Endothelial cell of umbilical vein (primary cell): ENCODE measurements around the gene PLEKHA3. TPM values are rescaled to one million over a fixed set of nuclear protein-coding genes. Genes with fewer than 3 reads are reported as not detected.

Experiments used
- BruUV-seq: library from RNA; stranded (reverse); fragments of 400-500 nt; replicated peaks from 2 replicates; lab custom pipeline; 2021; lab: Mats Ljungman, UMichigan
- CTCF ChIA-PET: fragments of 300-600, 350-600 bp; sonication (Branson Sonifier 250); formaldehyde crosslinking; loops from one replicate; lab custom pipeline; 2021; ENCODE audit warnings: antibody characterized with exemption, inconsistent platforms; lab: Charles Lee
- POLR2A ChIA-PET: fragments of 300-600, 350-600 bp; sonication (Branson Sonifier 250); formaldehyde crosslinking; loops from one replicate; lab custom pipeline; 2021; ENCODE audit warnings: antibody characterized with exemption, inconsistent platforms; lab: Charles Lee
- DNase-seq: peaks from one replicate; pipeline ENCODE4 v3.0.0-alpha.2; 2011; ENCODE audit warnings: low read depth, low spot score
- FAIRE-seq: peaks from 2 replicates; lab custom pipeline; 2011; peaks lifted over from hg19 to GRCh38; lab: Jason Lieb, UNC
- H2AFZ ChIP-seq: 2 replicates; pipeline ENCODE4 v1.6.0; 2012; ENCODE audit warnings: low read depth, low read length, control low read depth, inconsistent platforms
- H3K27ac ChIP-seq: 2 replicates; pipeline ENCODE4 v1.5.1; 2011; ENCODE audit warnings: low read depth, mild to moderate bottlenecking, control low read depth, low read length, moderate library complexity; ENCODE audit not compliant: insufficient read depth
- H3K27me3 ChIP-seq, 2 experiments: 2 replicates each; pipeline versions ENCODE4 v1.6.0 to v1.6.1; 2011; ENCODE audit warnings: low read length in 2 of 2, mixed read lengths in 1 of 2; ENCODE audit not compliant: control insufficient read depth in 2 of 2, insufficient read depth in 2 of 2
- H3K36me3 ChIP-seq, 2 experiments: 2 replicates in 1 of 2; 3 replicates in 1 of 2; pipeline ENCODE4 v1.5.1; 2011; ENCODE audit warnings: low read length in 2 of 2, mild to moderate bottlenecking in 1 of 2, moderate library complexity in 1 of 2; ENCODE audit not compliant: control insufficient read depth in 2 of 2, insufficient read depth in 2 of 2; ENCODE audit errors: extremely low read depth in 1 of 2
- H3K4me1 ChIP-seq: 3 replicates; pipeline ENCODE4 v1.5.1; 2011; ENCODE audit warnings: mild to moderate bottlenecking, low read length; ENCODE audit not compliant: control insufficient read depth, insufficient read depth; ENCODE audit errors: extremely low read depth
- H3K4me2 ChIP-seq: 2 replicates; pipeline ENCODE4 v1.6.1; 2011; ENCODE audit warnings: low read length, control low read depth, mixed read lengths; ENCODE audit not compliant: insufficient read depth
- H3K4me3 ChIP-seq, 3 experiments: fragments of 200-600 bp in 1 of 3; sonication (generic), shearing (Covaris generic) in 1 of 3; replicated peaks in 1 of 3; 2 replicates each; pipeline ENCODE4 v1.5.1; 2011 to 2016; ENCODE audit warnings: control low read depth in 3 of 3, low read length in 3 of 3, mild to moderate bottlenecking in 2 of 3, inconsistent platforms in 1 of 3, low read depth in 1 of 3, moderate library complexity in 1 of 3; ENCODE audit not compliant: insufficient read depth in 1 of 3
- H3K79me2 ChIP-seq: 2 replicates; pipeline ENCODE4 v1.6.0; 2012; ENCODE audit warnings: low read length, inconsistent platforms; ENCODE audit not compliant: control insufficient read depth, insufficient read depth
- H3K9ac ChIP-seq: replicated peaks from 2 replicates; pipeline ENCODE3; 2011; ENCODE audit warnings: low read length, control low read depth; ENCODE audit not compliant: insufficient read depth; ENCODE audit errors: extremely low read depth
- H3K9me1 ChIP-seq: replicated peaks from 3 replicates; pipeline ENCODE4 v1.6.0; 2011; ENCODE audit warnings: mild to moderate bottlenecking, low read length; ENCODE audit not compliant: control insufficient read depth, insufficient read depth; ENCODE audit errors: extremely low read depth
- H3K9me3 ChIP-seq: replicated peaks from 2 replicates; pipeline ENCODE4 v1.5.1; 2012; ENCODE audit warnings: low read length, inconsistent platforms; ENCODE audit not compliant: control insufficient read depth, insufficient read depth
- H4K20me1 ChIP-seq: replicated peaks from 2 replicates; pipeline ENCODE3; 2011; ENCODE audit warnings: mild to moderate bottlenecking, low read length; ENCODE audit not compliant: control insufficient read depth, insufficient read depth; ENCODE audit errors: extremely low read depth
- EZH2 ChIP-seq: IDR thresholded peaks from 2 replicates; pipeline ENCODE4 v1.6.1; 2012; ENCODE audit warnings: borderline replicate concordance, low read depth, mild to moderate bottlenecking, moderate library complexity, low read length, inconsistent platforms; ENCODE audit not compliant: severe bottlenecking
- FOS ChIP-seq: IDR thresholded peaks from 2 replicates; pipeline ENCODE4 v1.6.1; 2011; ENCODE audit warnings: mild to moderate bottlenecking, low read length, moderate library complexity, borderline replicate concordance; ENCODE audit not compliant: insufficient read depth
- GATA2 ChIP-seq: IDR thresholded peaks from 2 replicates; pipeline ENCODE4 v1.7.0; 2011; ENCODE audit warnings: low read depth, mild to moderate bottlenecking, moderate library complexity, mixed read lengths, low read length; ENCODE audit not compliant: insufficient read length, insufficient read depth
- JUN ChIP-seq: IDR thresholded peaks from 2 replicates; pipeline ENCODE4 v1.6.1; 2011; ENCODE audit warnings: borderline replicate concordance, low read depth; ENCODE audit not compliant: insufficient read length, insufficient read depth
- MYC ChIP-seq: IDR thresholded peaks from one replicate; pipeline ENCODE4 v1.6.1; 2011; ENCODE audit warnings: mild to moderate bottlenecking, low read depth, low read length
- POLR2A ChIP-seq: IDR thresholded peaks from 2 replicates; pipeline ENCODE4 v1.6.1; 2012; ENCODE audit warnings: low read depth, mild to moderate bottlenecking, control low read depth, low read length
- POLR2AphosphoS5 ChIP-seq: IDR thresholded peaks from 2 replicates; pipeline ENCODE4 v1.6.1; 2012; ENCODE audit warnings: low read depth, mild to moderate bottlenecking, control low read depth, low read length, moderate library complexity; ENCODE audit not compliant: insufficient read depth
- dilution Hi-C: fragments of 300-500 bp; cut with MboI; formaldehyde crosslinking; loops from one replicate; pipeline ENCODE4 v1.15.0; 2019; ENCODE audit warnings: low sequenced_read_pairs; ENCODE audit not compliant: extremely low pct_ligation_motif_present
- intact Hi-C: fragments of 100-400 bp; cut with micrococcal nuclease; formaldehyde crosslinking; loops from one replicate; pipeline ENCODE4 v1.10.0; 2022
- polyA plus RNA-seq, 4 experiments: library from polyadenylated mRNA; depleted of rRNA in 3 of 4; stranded (reverse) in 3 of 4; unstranded in 1 of 4; fragments of >200 nt; gene quantifications; 2 replicates each; pipeline versions ENCODE4 v1.2.1 to v1.2.3, GENCODE V29; 2011 to 2012; ENCODE audit warnings: missing spikeins in 1 of 4
- total RNA-seq: library from RNA; stranded (reverse); gene quantifications from 2 replicates; pipeline ENCODE4 v1.2.3, GENCODE V29; 2021
- TF ChIP-seq, protein P1 (sequence below): IDR thresholded peaks from 2 replicates; pipeline ENCODE4 v1.6.1; 2011; ENCODE audit not compliant: insufficient read depth, insufficient read length
- TF ChIP-seq, protein P2 (sequence below), 2 donors: IDR thresholded peaks; 1 replicate in 1 of 2; 2 replicates in 1 of 2; pipeline ENCODE4 v1.5.1; 2011; ENCODE audit warnings: low read length in 2 of 2, mild to moderate bottlenecking in 2 of 2, moderate library complexity in 2 of 2, control low read depth in 1 of 2, inconsistent platforms in 1 of 2, low read depth in 1 of 2; ENCODE audit not compliant: insufficient read depth in 1 of 2; ENCODE audit errors: extremely low read depth in 1 of 2

The PLEKHA3 gene
- total and polyA plus RNA-seq, 2 donors (not counting 3 experiments of a cell fraction or from before 2014, with no cell fraction given): 4.1 to 24.6 TPM

DNA sequence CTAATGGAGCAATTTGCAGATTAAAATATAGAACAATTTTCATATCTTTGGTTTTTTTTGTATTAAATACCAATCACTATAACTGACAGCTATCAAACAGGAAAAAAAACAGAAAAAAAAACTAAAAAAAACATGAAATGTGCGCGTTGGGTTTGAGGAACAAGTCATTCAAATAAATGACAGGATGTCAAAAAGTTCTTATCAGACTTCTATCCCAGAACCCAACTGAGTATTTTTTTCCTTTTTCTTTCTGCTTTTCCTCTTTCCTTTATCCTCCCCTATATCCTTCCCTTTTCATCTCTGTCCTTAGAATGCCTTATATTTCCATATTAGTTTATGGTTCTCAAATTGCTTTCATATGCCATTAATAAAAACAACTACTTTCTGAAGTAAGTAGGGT is 43.6 kb upstream of the PLEKHA3 start:
- no TSS peak for BruUV-seq
- TF ChIP-seq EZH2 (no peak), FOS (no peak), JUN (no peak), MYC (no peak), POLR2A (no peak), POLR2AphosphoS5 (no peak), GATA2 (no peak)
- TF ChIP-seq, protein P1, sequence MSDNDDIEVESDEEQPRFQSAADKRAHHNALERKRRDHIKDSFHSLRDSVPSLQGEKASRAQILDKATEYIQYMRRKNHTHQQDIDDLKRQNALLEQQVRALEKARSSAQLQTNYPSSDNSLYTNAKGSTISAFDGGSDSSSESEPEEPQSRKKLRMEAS: no peak
- TF ChIP-seq, protein P2, sequence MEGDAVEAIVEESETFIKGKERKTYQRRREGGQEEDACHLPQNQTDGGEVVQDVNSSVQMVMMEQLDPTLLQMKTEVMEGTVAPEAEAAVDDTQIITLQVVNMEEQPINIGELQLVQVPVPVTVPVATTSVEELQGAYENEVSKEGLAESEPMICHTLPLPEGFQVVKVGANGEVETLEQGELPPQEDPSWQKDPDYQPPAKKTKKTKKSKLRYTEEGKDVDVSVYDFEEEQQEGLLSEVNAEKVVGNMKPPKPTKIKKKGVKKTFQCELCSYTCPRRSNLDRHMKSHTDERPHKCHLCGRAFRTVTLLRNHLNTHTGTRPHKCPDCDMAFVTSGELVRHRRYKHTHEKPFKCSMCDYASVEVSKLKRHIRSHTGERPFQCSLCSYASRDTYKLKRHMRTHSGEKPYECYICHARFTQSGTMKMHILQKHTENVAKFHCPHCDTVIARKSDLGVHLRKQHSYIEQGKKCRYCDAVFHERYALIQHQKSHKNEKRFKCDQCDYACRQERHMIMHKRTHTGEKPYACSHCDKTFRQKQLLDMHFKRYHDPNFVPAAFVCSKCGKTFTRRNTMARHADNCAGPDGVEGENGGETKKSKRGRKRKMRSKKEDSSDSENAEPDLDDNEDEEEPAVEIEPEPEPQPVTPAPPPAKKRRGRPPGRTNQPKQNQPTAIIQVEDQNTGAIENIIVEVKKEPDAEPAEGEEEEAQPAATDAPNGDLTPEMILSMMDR (IDR thresholded peaks at IDR 0.05; ENCODE audit: extremely low read depth in 1 of 2, insufficient read depth in 1 of 2, low read depth in 1 of 2, low read length in 2 of 2): no peak
- H3K4me2 ChIP-seq: no peak overlapping the region
- CTCF ChIA-PET: interaction anchor here (0.6 to 2.0 kb wide), 2 partner anchors 13 to 23 kb away, joined by 3 to 4 read pairs; no protein-coding TSS in a partner anchor
- DNase-seq (no peak), FAIRE-seq (no peak)
- no peaks in the 10 kb centered on the region for H3K27me3 ChIP-seq
- no peak overlapping the region for H3K4me3 ChIP-seq
- H4K20me1 ChIP-seq: no peaks in the 10 kb centered on the region
- intact Hi-C loops (no loop called here), dilution Hi-C loops (loop anchor here (25.0 kb wide), 1 partner anchor 299 kb away; no protein-coding TSS in a partner anchor)
- H3K36me3 ChIP-seq: peaks cover 12 to 17% of the 10 kb centered on the region in 2 experiments
- H3K9me3 ChIP-seq: no peaks in the 10 kb centered on the region
- POLR2A ChIA-PET: no interaction called here
- H3K27ac ChIP-seq: no peak overlapping the region
- no peaks in the 10 kb centered on the region for H3K79me2 ChIP-seq
- H3K4me1 ChIP-seq: no peaks in the 10 kb centered on the region
- no peak overlapping the region for H2AFZ ChIP-seq
- no peak overlapping the region for H3K9ac ChIP-seq
- no peaks in the 10 kb centered on the region for H3K9me1 ChIP-seq
